HCT116 (cell line): ENCODE measurements around the gene VLDLR.

Source experiments
- CEBPB ChIP-seq: IDR thresholded peaks from 2 replicates; pipeline ENCODE4 v1.6.1; 2012; ENCODE audit warnings: low read depth
- MAX ChIP-seq: IDR thresholded peaks from 2 replicates; pipeline ENCODE4 v1.6.1; 2012
- REST ChIP-seq: IDR thresholded peaks from 2 replicates; pipeline ENCODE4 v1.6.1; 2012; ENCODE audit warnings: low read depth
- SRF ChIP-seq: IDR thresholded peaks from 2 replicates; pipeline ENCODE4 v1.6.1; 2012; ENCODE audit warnings: low read depth

- no peak for TF ChIP-seq SRF
- no peak for TF ChIP-seq REST
- no peak for TF ChIP-seq CEBPB
- no peak for TF ChIP-seq MAX
These were observed 7.3 kb downstream of the VLDLR start for GRCh38 chr9:2628919-2629318.
